HepG2 (cell line): Measurements from ENCODE around the gene PPP4R2. TPM values are rescaled to one million over a fixed set of nuclear protein-coding genes. Genes with fewer than 3 reads are reported as not detected.

ENCODE experiments used
- ATAC-seq: fragments of 200-7000 bp; cut with Tn5 transposase; 3 replicates; pipeline ENCODE4 v1.9.1; 2020; ENCODE audit warnings: mild to moderate bottlenecking, moderate library complexity
- BruUV-seq: library from RNA; stranded (reverse); fragments of 400-500 nt; replicated peaks from 2 replicates; lab custom pipeline; 2021; lab: Mats Ljungman, UMichigan
- CTCF ChIA-PET: fragments of 300-600 bp; formaldehyde crosslinking; extraction: SDS; loops from one replicate; lab custom pipeline; 2021; ENCODE audit warnings: low total read pairs, inconsistent platforms, low intra/inter-chr PET ratio; lab: Yijun Ruan, JAX
- POLR2A ChIA-PET: fragments of 350-600 bp; sonication (Branson Sonifier 250); formaldehyde crosslinking; loops from one replicate; lab custom pipeline; 2020; ENCODE audit warnings: antibody characterized with exemption, inconsistent platforms; lab: Yijun Ruan, JAX
- DNase-seq: peaks from one replicate; pipeline ENCODE4 v3.0.0-alpha.2; 2015; ENCODE audit warnings: low spot score
- FAIRE-seq: peaks from 3 replicates; lab custom pipeline; 2011; peaks lifted over from hg19 to GRCh38; lab: Jason Lieb, UNC
- H2AFZ ChIP-seq: one replicate; pipeline ENCODE4 v1.6.1; 2011; ENCODE audit warnings: low read length, inconsistent platforms
- H3K27ac ChIP-seq: fragments of 300-600 bp; 3 replicates; pipeline ENCODE4 v1.8.0; 2011; ENCODE audit warnings: mixed run types, mild to moderate bottlenecking, mixed read lengths, low read length, inconsistent platforms; ENCODE audit not compliant: insufficient read depth; ENCODE audit errors: extremely low read length
- H3K27me3 ChIP-seq, 2 experiments: fragments of 200-600 bp in 1 of 2; 2 replicates in 1 of 2; 3 replicates in 1 of 2; pipeline versions ENCODE4 v1.6.0 to v1.8.0; 2011; ENCODE audit warnings: low read length in 2 of 2, mild to moderate bottlenecking in 2 of 2, moderate library complexity in 2 of 2, inconsistent platforms in 1 of 2; ENCODE audit not compliant: insufficient read depth in 2 of 2, control insufficient read depth in 1 of 2
- H3K36me3 ChIP-seq, 2 experiments: fragments of 200-600 bp in 1 of 2; replicated peaks in 1 of 2; 2 replicates in 1 of 2; 3 replicates in 1 of 2; pipeline versions ENCODE4 v1.5.1 to v1.8.0; 2011; ENCODE audit warnings: low read length in 2 of 2, inconsistent platforms in 1 of 2; ENCODE audit not compliant: insufficient read depth in 2 of 2, control insufficient read depth in 1 of 2
- H3K4me1 ChIP-seq: 2 replicates; pipeline ENCODE4 v1.5.1; 2012; ENCODE audit warnings: low read length, inconsistent platforms; ENCODE audit not compliant: insufficient read depth
- H3K4me2 ChIP-seq: 2 replicates; pipeline ENCODE4 v1.6.0; 2011; ENCODE audit warnings: low read depth, low read length, inconsistent platforms
- H3K4me3 ChIP-seq, 3 experiments: fragments of 200-600 bp in 1 of 3; sonication (generic), shearing (Covaris generic) in 1 of 3; replicated peaks in 1 of 3; 2 replicates each; pipeline ENCODE4 v1.5.1; 2011 to 2016; ENCODE audit warnings: low read length in 3 of 3, inconsistent platforms in 2 of 3, low read depth in 2 of 3, mild to moderate bottlenecking in 2 of 3, control low read depth in 1 of 3, mixed read lengths in 1 of 3; ENCODE audit not compliant: insufficient read depth in 1 of 3
- H3K79me2 ChIP-seq: one replicate; pipeline ENCODE4 v1.6.1; 2011; ENCODE audit warnings: low read length, inconsistent platforms; ENCODE audit not compliant: insufficient read depth
- H3K9ac ChIP-seq: 2 replicates; pipeline ENCODE4 v1.6.0; 2011; ENCODE audit warnings: mild to moderate bottlenecking, low read depth, low read length, inconsistent platforms; ENCODE audit not compliant: insufficient read depth
- H3K9me3 ChIP-seq: 2 replicates; pipeline ENCODE4 v1.5.1; 2012; ENCODE audit warnings: mild to moderate bottlenecking, low read length
- H4K20me1 ChIP-seq: 2 replicates; pipeline ENCODE4 v1.6.0; 2011; ENCODE audit warnings: inconsistent platforms, mild to moderate bottlenecking, low read length, moderate library complexity; ENCODE audit not compliant: insufficient read depth
- AFF4 ChIP-seq: sonication (generic); formaldehyde crosslinking; IDR thresholded peaks from 2 replicates; pipeline ENCODE4 v1.4.0; 2020; ENCODE audit warnings: missing genetic modification reagents
- CEBPB ChIP-seq: IDR thresholded peaks from 2 replicates; pipeline ENCODE4 v1.6.1; 2011; ENCODE audit warnings: low read depth, low read length, improper control_type of control experiment, borderline replicate concordance
- CEBPG ChIP-seq: IDR thresholded peaks from 2 replicates; pipeline ENCODE4 v1.6.1; 2016
- GATA4 ChIP-seq: sonication (generic); IDR thresholded peaks from 2 replicates; pipeline ENCODE4 v1.6.1; 2016; ENCODE audit warnings: antibody characterized with exemption, low read depth, borderline replicate concordance
- NR3C1 ChIP-seq: sonication (generic); formaldehyde crosslinking; IDR thresholded peaks from 2 replicates; pipeline ENCODE4 v1.4.0; 2020; ENCODE audit warnings: missing genetic modification reagents
- PRPF4 ChIP-seq: fragments of 200-400 bp; formaldehyde crosslinking; IDR thresholded peaks from 2 replicates; pipeline ENCODE4 v1.6.1; 2016; ENCODE audit warnings: low read length, low read depth; ENCODE audit not compliant: poor library complexity, severe bottlenecking
- ZNF552 ChIP-seq: sonication (generic); formaldehyde crosslinking; IDR thresholded peaks from 2 replicates; pipeline ENCODE4 v1.9.0; 2022; ENCODE audit warnings: missing genetic modification reagents, mild to moderate bottlenecking, borderline replicate concordance
- WGBS: methylation state at CpG from one replicate; pipeline ENCODE4 v1.1.6; 2017; ENCODE audit warnings: low lambda C conversion rate; 5-methylcytosine and 5-hydroxymethylcytosine counted together
- in situ Hi-C: cut with HindIII; loops from 2 replicates; pipeline ENCODE4 v1.10.0; 2017; ENCODE audit warnings: low pct_unique_long_range_greater_than_20kb; ENCODE audit not compliant: extremely low pct_ligation_motif_present
- intact Hi-C: fragments of 100-400 bp; cut with micrococcal nuclease; formaldehyde crosslinking; loops from one replicate; pipeline ENCODE4 v1.10.0; 2022; ENCODE audit not compliant: unreplicated experiment
- polyA plus RNA-seq, 8 experiments: library from polyadenylated mRNA; depleted of rRNA in 3 of 8; stranded (reverse) in 7 of 8; unstranded in 1 of 8; fragments of >200 nt; fragmentation: Illumina TruSeq in 4 of 8; extraction: Trizol in 4 of 8; gene quantifications; 2 replicates each; pipeline versions ENCODE4 v1.2.1 to v1.2.3, GENCODE V29; 2011 to 2016; ENCODE audit warnings: low read depth in 4 of 8, missing spikeins in 1 of 8, mixed read lengths in 1 of 8; ENCODE audit not compliant: insufficient read depth in 1 of 8
- total RNA-seq, 5 experiments: library from RNA; depleted of rRNA; stranded (reverse); fragments of >200 nt; fragmentation: Illumina TruSeq; extraction: Trizol; gene quantifications; 2 replicates each; pipeline ENCODE4 v1.2.3, GENCODE V29; 2016; ENCODE audit warnings: low read depth in 1 of 5

Gene PPP4R2
- total and polyA plus RNA-seq, 2 of the 13 experiments (the other 11 are each of a cell fraction or from before 2014, with no cell fraction given) = 22.3 to 161 TPM

DNA sequence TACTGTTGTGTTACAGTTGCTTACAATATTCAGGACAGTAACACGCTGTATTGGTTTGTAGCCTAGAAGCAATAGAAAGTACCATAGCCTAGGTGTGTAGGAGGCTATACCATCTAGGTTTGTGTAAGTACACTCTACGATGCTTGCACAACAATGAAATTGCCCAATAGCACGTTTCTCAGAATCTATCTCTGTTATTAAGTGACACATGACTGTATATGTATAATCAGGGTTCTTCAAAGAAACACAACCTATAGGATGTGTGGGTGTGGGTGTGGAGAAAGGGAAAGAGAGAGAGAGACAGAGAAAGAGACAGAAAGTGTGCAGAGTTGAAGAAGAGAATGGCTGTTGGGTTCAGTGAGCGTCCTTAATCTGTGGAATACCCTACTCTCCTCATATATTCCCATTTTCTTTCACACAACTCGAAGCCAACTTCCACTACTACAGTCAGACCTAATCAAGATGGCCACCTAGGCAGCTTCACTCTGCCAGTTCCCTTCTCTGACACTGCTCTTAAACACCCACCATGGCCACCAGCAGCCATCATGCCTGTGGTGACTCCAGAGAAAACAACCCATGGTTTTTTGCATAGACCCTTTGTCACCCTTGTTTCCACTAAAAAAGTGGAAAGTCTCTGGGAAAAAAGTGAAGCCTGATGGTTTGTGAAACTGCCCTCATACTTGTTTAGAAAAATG, 5.8 kb upstream of the PPP4R2 start:
- H3K27me3 ChIP-seq = no peaks in the 10 kb centered on the region
- FAIRE-seq (peak; percentile 8), DNase-seq (no peak), ATAC-seq (no peak)
- no peak overlapping the region for H2AFZ ChIP-seq
- peaks cover 7% of the 10 kb centered on the region for H3K4me1 ChIP-seq
- intact Hi-C loops = no loop called here
- TF ChIP-seq GATA4 = no peak
- TF ChIP-seq ZNF552 (CRISPR knock-in tag) = no peak
- no peak for TF ChIP-seq AFF4 (CRISPR knock-in tag)
- TF ChIP-seq NR3C1 = no peak
- TF ChIP-seq CEBPB = peak; percentile 75; the same call in 1 of the 2 replicates
- TF ChIP-seq CEBPG (CRISPR knock-in tag) = peak; percentile 54
- TF ChIP-seq PRPF4 = no peak
- CTCF ChIA-PET = no interaction called here
- no peak overlapping the region for H3K9ac ChIP-seq
- POLR2A ChIA-PET = no interaction called here
- H3K4me3 ChIP-seq = no peak overlapping the region
- no TSS peak for BruUV-seq
- no peaks in the 10 kb centered on the region for H3K79me2 ChIP-seq
- in situ Hi-C loops = no loop called here
- H3K27ac ChIP-seq = no peak overlapping the region
- H4K20me1 ChIP-seq = no peaks in the 10 kb centered on the region
- no peaks in the 10 kb centered on the region for H3K36me3 ChIP-seq
- no peak overlapping the region for H3K4me2 ChIP-seq
- WGBS = 80% methylated on average over 5 of the region's 5 CpGs
- peaks cover 1% of the 10 kb centered on the region for H3K9me3 ChIP-seq
